HCT116 (cell line): ENCODE results near the gene ITGA1. TPM values are rescaled to one million over a fixed set of nuclear protein-coding genes. Genes with fewer than 3 reads are reported as not detected.

Source experiments
- ATAC-seq: fragments of 200-7000 bp; cut with Tn5 transposase; 2 replicates; pipeline ENCODE4 v1.9.1; 2020; ENCODE audit warnings: mild to moderate bottlenecking, moderate library complexity
- BruUV-seq: library from RNA; stranded (reverse); fragments of 400-500 nt; replicated peaks from 2 replicates; lab custom pipeline; 2021; lab: Mats Ljungman, UMichigan
- CTCF ChIA-PET: fragments of 300-600 bp; sonication (Branson Sonifier 250); formaldehyde crosslinking; loops from one replicate; lab custom pipeline; 2021; ENCODE audit warnings: antibody characterized with exemption; lab: Charles Lee
- POLR2A ChIA-PET: fragments of 300-600, 350-600 bp; sonication (Branson Sonifier 250); formaldehyde crosslinking; loops from one replicate; lab custom pipeline; 2021; ENCODE audit warnings: antibody characterized with exemption; lab: Charles Lee
- RAD21 ChIA-PET, 2 experiments: fragments of 300-600 bp; sonication (Branson Sonifier 250); formaldehyde crosslinking; loops; one replicate each; lab custom pipeline; 2023; ENCODE audit warnings: low total read pairs in 2 of 2; ENCODE audit not compliant: uncharacterized antibody in 2 of 2, unreplicated experiment in 2 of 2, low non-redundant PET in 1 of 2; lab: Charles Lee
- DNase-seq: peaks from one replicate; pipeline ENCODE4 v3.0.0-alpha.2; 2010; ENCODE audit warnings: low read depth, low spot score
- H2AFZ ChIP-seq: fragments of 200-600 bp; shearing (Covaris generic), sonication (generic); 2 replicates; pipeline ENCODE4 v1.6.1; 2017; ENCODE audit warnings: low read depth, mixed run types, mixed read lengths, antibody characterized with exemption, low read length; ENCODE audit not compliant: poor library complexity, severe bottlenecking
- H3K27ac ChIP-seq: 2 replicates; pipeline ENCODE4 v1.5.1; 2012; ENCODE audit warnings: low read depth, low read length
- H3K27me3 ChIP-seq: fragments of 200-600 bp; sonication (generic); 2 replicates; pipeline ENCODE4 v1.6.1; 2016; ENCODE audit warnings: mixed run types, low read length, mixed read lengths; ENCODE audit not compliant: insufficient read depth
- H3K36me3 ChIP-seq, 2 experiments: fragments of 200-500 bp in 1 of 2; fragments of 200-600 bp in 1 of 2; sonication (Bioruptor generic) in 1 of 2; sonication (generic) in 1 of 2; 2 replicates each; pipeline versions ENCODE4 v1.5.1 to v1.6.1; 2014 to 2016; ENCODE audit warnings: low read length in 2 of 2, inconsistent platforms in 1 of 2, mixed read lengths in 1 of 2, mixed run types in 1 of 2; ENCODE audit not compliant: insufficient read depth in 2 of 2, control insufficient read depth in 1 of 2
- H3K4me1 ChIP-seq, 2 experiments: fragments of 200-600 bp in 1 of 2; sonication (generic) in 1 of 2; 2 replicates each; pipeline versions ENCODE4 v1.5.1 to v1.6.1; 2012 to 2017; ENCODE audit warnings: low read length in 2 of 2, inconsistent platforms in 1 of 2, mild to moderate bottlenecking in 1 of 2, mixed read lengths in 1 of 2, mixed run types in 1 of 2, moderate library complexity in 1 of 2; ENCODE audit not compliant: insufficient read depth in 2 of 2, control insufficient read depth in 1 of 2
- H3K4me2 ChIP-seq: fragments of 200-600 bp; sonication (generic); 2 replicates; pipeline ENCODE4 v1.6.1; 2017; ENCODE audit warnings: mixed run types, low read length, mixed read lengths
- H3K4me3 ChIP-seq, 2 experiments: fragments of 200-600 bp in 1 of 2; sonication (generic) in 1 of 2; replicated peaks in 1 of 2; 2 replicates each; pipeline ENCODE4 v1.5.1; 2011 to 2016; ENCODE audit warnings: low read length in 2 of 2, control low read depth in 1 of 2, low read depth in 1 of 2, mild to moderate bottlenecking in 1 of 2, mixed read lengths in 1 of 2, mixed run types in 1 of 2
- H3K79me2 ChIP-seq: fragments of 200-600 bp; sonication (generic); 2 replicates; pipeline ENCODE4 v1.6.1; 2017; ENCODE audit warnings: mild to moderate bottlenecking, mixed run types, low read length, moderate library complexity, mixed read lengths; ENCODE audit not compliant: insufficient read depth
- H3K9ac ChIP-seq: fragments of 200-600 bp; sonication (generic); 2 replicates; pipeline ENCODE4 v1.6.1; 2016; ENCODE audit warnings: low read length, mixed read lengths
- H3K9me2 ChIP-seq: fragments of 200-600 bp; sonication (generic), shearing (Covaris generic); 2 replicates; pipeline ENCODE4 v1.6.1; 2017; ENCODE audit warnings: mixed run types, mild to moderate bottlenecking, moderate library complexity; ENCODE audit not compliant: insufficient read depth
- H3K9me3 ChIP-seq, 2 experiments: fragments of 200-500 bp in 1 of 2; fragments of 200-600 bp in 1 of 2; sonication (Bioruptor generic) in 1 of 2; sonication (generic) in 1 of 2; 2 replicates each; pipeline ENCODE4 v1.6.1; 2014 to 2017; ENCODE audit warnings: low read length in 2 of 2, mixed read lengths in 2 of 2, inconsistent platforms in 1 of 2, low read depth in 1 of 2, mild to moderate bottlenecking in 1 of 2, mixed run types in 1 of 2, moderate library complexity in 1 of 2; ENCODE audit not compliant: control insufficient read depth in 1 of 2, insufficient read depth in 1 of 2
- H4K20me1 ChIP-seq: fragments of 200-600 bp; sonication (generic), shearing (Covaris generic); 2 replicates; pipeline ENCODE4 v1.6.1; 2017; ENCODE audit warnings: mixed run types, mild to moderate bottlenecking, moderate library complexity; ENCODE audit not compliant: insufficient read depth
- CBX3 ChIP-seq: IDR thresholded peaks from 2 replicates; pipeline ENCODE4 v1.6.1; 2012; ENCODE audit warnings: low read depth
- CTCF ChIP-seq, 3 experiments: fragments of 200-600 bp in 1 of 3; sonication (generic) in 1 of 3; IDR thresholded peaks in 2 of 3; conservative IDR thresholded peaks in 1 of 3; 2 replicates each; pipeline ENCODE4 v1.5.1; 2012 to 2017; ENCODE audit warnings: low read depth in 2 of 3, low read length in 2 of 3, antibody characterized with exemption in 1 of 3, borderline replicate concordance in 1 of 3, control low read depth in 1 of 3, mild to moderate bottlenecking in 1 of 3, mixed read lengths in 1 of 3, mixed run types in 1 of 3, moderate library complexity in 1 of 3; ENCODE audit not compliant: insufficient read depth in 1 of 3
- ELF1 ChIP-seq: IDR thresholded peaks from 2 replicates; pipeline ENCODE4 v1.6.1; 2012; ENCODE audit warnings: low read depth, borderline replicate concordance
- EZH2phosphoT487 ChIP-seq: fragments of 200-600 bp; IDR thresholded peaks from 2 replicates; pipeline ENCODE4 v1.6.1; 2018; ENCODE audit warnings: antibody characterized with exemption, borderline replicate concordance
- JUND ChIP-seq: IDR thresholded peaks from 2 replicates; pipeline ENCODE4 v1.6.1; 2012
- POLR2AphosphoS5 ChIP-seq: IDR thresholded peaks from 2 replicates; pipeline ENCODE4 v1.6.1; 2011; ENCODE audit warnings: mild to moderate bottlenecking, low read depth, low read length, moderate library complexity
- RAD21 ChIP-seq: IDR thresholded peaks from 2 replicates; pipeline ENCODE4 v1.6.1; 2012; ENCODE audit warnings: low read depth, mild to moderate bottlenecking
- REST ChIP-seq: IDR thresholded peaks from 2 replicates; pipeline ENCODE4 v1.6.1; 2012; ENCODE audit warnings: low read depth
- SIN3A ChIP-seq: IDR thresholded peaks from 2 replicates; pipeline ENCODE4 v1.6.1; 2012; ENCODE audit warnings: low read depth
- SP1 ChIP-seq: IDR thresholded peaks from 2 replicates; pipeline ENCODE4 v1.6.1; 2012; ENCODE audit warnings: low read depth
- SRF ChIP-seq: IDR thresholded peaks from 2 replicates; pipeline ENCODE4 v1.6.1; 2012; ENCODE audit warnings: low read depth
- ZNF274 ChIP-seq: fragments of 200-500 bp; sonication (Bioruptor generic); IDR thresholded peaks from 2 replicates; pipeline ENCODE4 v1.6.1; 2014; ENCODE audit warnings: mild to moderate bottlenecking, low read depth, low read length, inconsistent platforms
- intact Hi-C: fragments of 100-400 bp; cut with micrococcal nuclease; formaldehyde crosslinking; loops from 2 replicates; pipeline ENCODE4 v1.10.0; 2022
- total RNA-seq: library from RNA; stranded (reverse); gene quantifications from one replicate; pipeline ENCODE4 v1.2.1, GENCODE V29; 2021; ENCODE audit not compliant: unreplicated experiment
- TF ChIP-seq, protein P1 (sequence below): IDR thresholded peaks from 2 replicates; pipeline ENCODE4 v1.6.1; 2012

Gene ITGA1
- total RNA-seq, 1 experiment from 2014 or later, result 1.8 TPM

DNA sequence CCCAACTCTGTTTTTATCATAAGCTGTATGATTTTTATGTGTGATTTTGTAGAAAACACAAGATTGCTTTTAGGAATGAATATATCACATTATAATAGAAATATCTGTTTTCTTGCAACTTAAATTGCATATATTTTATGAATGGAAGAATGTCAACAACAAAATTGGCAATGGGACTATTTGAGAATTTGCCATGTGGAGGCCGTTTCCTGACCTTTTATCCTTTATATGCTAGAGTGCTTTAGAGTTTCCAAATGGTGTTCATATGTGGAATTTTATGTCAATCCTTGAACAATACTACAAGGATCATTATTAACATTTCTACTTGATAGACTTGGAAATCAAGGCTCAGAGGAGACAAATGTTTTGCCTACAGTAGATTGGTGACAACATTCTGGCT is 34.2 kb downstream of the ITGA1 start:
- Histone ChIP-seq H3K36me3 (no peaks in the 10 kb centered on the region), H3K9me2 (no peaks in the 10 kb centered on the region), H3K79me2 (no peaks in the 10 kb centered on the region), H3K4me3 (no peak overlapping the region), H3K27me3 (no peaks in the 10 kb centered on the region), H3K4me1 (no peaks in the 10 kb centered on the region), H2AFZ (no peak overlapping the region), H3K9me3 (no peaks in the 10 kb centered on the region), H3K4me2 (no peak overlapping the region), H4K20me1 (no peaks in the 10 kb centered on the region), H3K27ac (no peak overlapping the region), H3K9ac (no peak overlapping the region)
- CTCF ChIA-PET, result no interaction called here
- DNase-seq (no peak), ATAC-seq (no peak)
- intact Hi-C loops, result no loop called here
- RAD21 ChIA-PET, result no interaction called here
- BruUV-seq, result no TSS peak
- no peak for TF ChIP-seq ZNF274
- no peak for TF ChIP-seq ELF1
- no peak for TF ChIP-seq CTCF (IDR thresholded peaks at IDR 0.05 in 2 of 3, conservative IDR thresholded peaks at IDR 0.05 in 1 of 3; ENCODE audit: borderline replicate concordance in 1 of 3, insufficient read depth in 1 of 3, low read depth in 2 of 3, low read length in 2 of 3)
- TF ChIP-seq, protein P1, sequence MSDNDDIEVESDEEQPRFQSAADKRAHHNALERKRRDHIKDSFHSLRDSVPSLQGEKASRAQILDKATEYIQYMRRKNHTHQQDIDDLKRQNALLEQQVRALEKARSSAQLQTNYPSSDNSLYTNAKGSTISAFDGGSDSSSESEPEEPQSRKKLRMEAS, result no peak
- no peak for TF ChIP-seq CBX3
- no peak for TF ChIP-seq SP1
- TF ChIP-seq POLR2AphosphoS5, result no peak
- no peak for TF ChIP-seq SIN3A
- TF ChIP-seq REST, result no peak
- TF ChIP-seq JUND, result no peak
- TF ChIP-seq RAD21, result no peak
- no peak for TF ChIP-seq SRF
- no peak for TF ChIP-seq EZH2phosphoT487
- POLR2A ChIA-PET, result no interaction called here
